HEK293T (cell line): ENCODE results near the gene NNAT.

Experiments used
- ARNT ChIP-seq: fragments of 450-650 bp; IDR thresholded peaks from 2 replicates; pipeline ENCODE4 v1.6.1; 2017; ENCODE audit warnings: mild to moderate bottlenecking
- BHLHE40 ChIP-seq: fragments of 450-650 bp; IDR thresholded peaks from 2 replicates; pipeline ENCODE4 v1.6.1; 2016; ENCODE audit warnings: mild to moderate bottlenecking, moderate library complexity, borderline replicate concordance
- CTBP1 ChIP-seq: fragments of 450-650 bp; IDR thresholded peaks from 2 replicates; pipeline ENCODE4 v1.6.1; 2016; ENCODE audit warnings: borderline replicate concordance
- ELF4 ChIP-seq: fragments of 450-650 bp; IDR thresholded peaks from 2 replicates; pipeline ENCODE4 v1.6.1; 2017; ENCODE audit warnings: antibody characterized with exemption
- FOXA1 ChIP-seq: fragments of 450-650 bp; IDR thresholded peaks from 2 replicates; pipeline ENCODE4 v1.6.1; 2016; ENCODE audit warnings: mild to moderate bottlenecking
- FOXK2 ChIP-seq: fragments of 450-650 bp; IDR thresholded peaks from 2 replicates; pipeline ENCODE4 v1.6.1; 2016; ENCODE audit warnings: mild to moderate bottlenecking
- FOXM1 ChIP-seq: fragments of 450-650 bp; IDR thresholded peaks from 2 replicates; pipeline ENCODE4 v1.6.1; 2017; ENCODE audit warnings: mild to moderate bottlenecking, borderline replicate concordance
- HDGF ChIP-seq: fragments of 450-650 bp; IDR thresholded peaks from 2 replicates; pipeline ENCODE4 v1.6.1; 2017; ENCODE audit warnings: antibody characterized with exemption, borderline replicate concordance
- LEF1 ChIP-seq: fragments of 450-650 bp; IDR thresholded peaks from 2 replicates; pipeline ENCODE4 v1.6.1; 2017; ENCODE audit warnings: mild to moderate bottlenecking, borderline replicate concordance
- NFRKB ChIP-seq: fragments of 450-650 bp; IDR thresholded peaks from 2 replicates; pipeline ENCODE4 v1.6.1; 2016; ENCODE audit warnings: mild to moderate bottlenecking, moderate library complexity
- SP1 ChIP-seq: fragments of 450-650 bp; IDR thresholded peaks from 2 replicates; pipeline ENCODE4 v1.6.1; 2017
- SUZ12 ChIP-seq: fragments of 450-650 bp; IDR thresholded peaks from 2 replicates; pipeline ENCODE4 v1.6.1; 2016; ENCODE audit warnings: mild to moderate bottlenecking
- TARDBP ChIP-seq: fragments of 450-650 bp; IDR thresholded peaks from 2 replicates; pipeline ENCODE4 v1.6.1; 2016
- ZNF384 ChIP-seq: fragments of 450-650 bp; IDR thresholded peaks from 2 replicates; pipeline ENCODE4 v1.6.1; 2016

DNA sequence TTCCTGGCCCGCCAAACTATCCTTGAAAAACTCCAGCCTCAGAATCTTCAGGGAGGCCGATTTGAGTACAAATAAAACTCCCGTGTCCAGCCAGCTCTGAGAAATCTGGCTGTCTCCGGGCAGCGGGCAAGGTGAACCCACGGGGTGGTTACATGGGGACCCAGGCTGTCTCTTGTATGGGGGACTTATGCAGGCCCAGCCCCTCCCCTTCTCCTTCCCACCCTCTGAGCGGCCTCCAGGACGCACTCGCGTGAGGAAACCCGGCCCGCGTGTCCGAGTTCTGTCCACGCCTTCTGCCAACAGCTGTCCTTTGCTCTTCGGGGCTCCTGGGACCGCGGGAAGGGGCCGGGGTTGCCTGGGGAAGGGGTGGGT lies 43.0 kb downstream of the NNAT start:
- TF ChIP-seq FOXA1: no peak
- no peak for TF ChIP-seq ZNF384
- TF ChIP-seq HDGF: no peak
- TF ChIP-seq BHLHE40: no peak
- no peak for TF ChIP-seq TARDBP
- TF ChIP-seq LEF1: no peak
- TF ChIP-seq SUZ12: no peak
- TF ChIP-seq ARNT: no peak
- TF ChIP-seq ELF4: no peak
- no peak for TF ChIP-seq SP1
- no peak for TF ChIP-seq FOXK2
- TF ChIP-seq NFRKB: no peak
- TF ChIP-seq FOXM1: no peak
- no peak for TF ChIP-seq CTBP1
